Adrenal gland (tissue), 5 donors: Measurements from ENCODE around the gene GPC1.

Experiments
- POLR2A ChIP-seq, 2 donors: fragments of 450-650 bp; IDR thresholded peaks; one replicate each; pipeline ENCODE4 v1.6.1; 2017; ENCODE audit warnings: antibody characterized with exemption in 2 of 2, mild to moderate bottlenecking in 2 of 2, moderate library complexity in 1 of 2
- TF ChIP-seq, protein P1 (sequence below), 6 experiments: fragments of 450-650 bp in 4 of 6; fragments of 200-600 bp in 2 of 6; sonication (generic) in 1 of 6; IDR thresholded peaks; 1 replicate in 5 of 6; 2 replicates in 1 of 6; pipeline versions ENCODE4 v1.5.1 to v1.8.0; 2016 to 2021; ENCODE audit warnings: antibody characterized with exemption in 6 of 6, mild to moderate bottlenecking in 2 of 6, moderate library complexity in 1 of 6
- donor health status: DM: no; HTN: no; CAD: no.

DNA sequence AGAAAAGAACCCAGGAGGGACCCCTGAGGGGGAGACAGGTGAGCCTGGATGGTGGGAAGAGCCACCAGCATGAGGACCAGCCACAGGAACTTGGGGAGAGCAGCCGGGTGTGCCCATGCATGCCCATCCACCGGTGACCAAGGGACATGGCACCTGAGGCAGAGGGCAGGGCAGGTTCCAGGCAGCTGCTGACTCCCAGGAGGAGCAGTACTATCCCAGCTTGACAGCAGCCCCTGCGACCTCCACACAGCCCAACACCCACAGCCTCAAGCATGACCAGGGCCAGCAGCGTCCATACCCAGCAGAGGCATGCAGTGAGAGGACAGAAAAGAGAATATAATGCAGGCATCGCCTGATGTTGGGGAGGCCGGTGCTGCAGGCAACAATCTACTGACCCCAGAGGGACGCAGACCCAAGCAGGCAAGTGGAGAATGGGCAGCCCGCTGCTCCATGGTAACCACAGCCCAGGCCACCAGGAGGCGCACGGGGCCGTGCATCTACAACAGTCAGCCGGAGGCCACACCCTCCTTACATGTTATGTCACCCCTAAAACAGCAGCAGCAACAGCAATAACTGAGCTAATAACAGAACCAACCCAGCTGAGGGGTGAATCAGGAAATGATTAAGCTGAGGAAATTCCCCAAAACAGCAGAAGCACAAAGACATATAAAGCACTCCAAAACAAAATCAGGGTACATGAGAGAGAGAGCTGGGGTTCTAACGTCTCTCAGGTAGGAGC is 78.3 kb downstream of the GPC1 start:
- TF ChIP-seq, protein P1, sequence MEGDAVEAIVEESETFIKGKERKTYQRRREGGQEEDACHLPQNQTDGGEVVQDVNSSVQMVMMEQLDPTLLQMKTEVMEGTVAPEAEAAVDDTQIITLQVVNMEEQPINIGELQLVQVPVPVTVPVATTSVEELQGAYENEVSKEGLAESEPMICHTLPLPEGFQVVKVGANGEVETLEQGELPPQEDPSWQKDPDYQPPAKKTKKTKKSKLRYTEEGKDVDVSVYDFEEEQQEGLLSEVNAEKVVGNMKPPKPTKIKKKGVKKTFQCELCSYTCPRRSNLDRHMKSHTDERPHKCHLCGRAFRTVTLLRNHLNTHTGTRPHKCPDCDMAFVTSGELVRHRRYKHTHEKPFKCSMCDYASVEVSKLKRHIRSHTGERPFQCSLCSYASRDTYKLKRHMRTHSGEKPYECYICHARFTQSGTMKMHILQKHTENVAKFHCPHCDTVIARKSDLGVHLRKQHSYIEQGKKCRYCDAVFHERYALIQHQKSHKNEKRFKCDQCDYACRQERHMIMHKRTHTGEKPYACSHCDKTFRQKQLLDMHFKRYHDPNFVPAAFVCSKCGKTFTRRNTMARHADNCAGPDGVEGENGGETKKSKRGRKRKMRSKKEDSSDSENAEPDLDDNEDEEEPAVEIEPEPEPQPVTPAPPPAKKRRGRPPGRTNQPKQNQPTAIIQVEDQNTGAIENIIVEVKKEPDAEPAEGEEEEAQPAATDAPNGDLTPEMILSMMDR (IDR thresholded peaks at IDR 0.05): peak; percentile 70 to 92 (median 88)
- no peak for TF ChIP-seq POLR2A (IDR thresholded peaks at IDR 0.05)
